NCI-H345 treated with DMSO at 0.1 percent for 48 hours (cell line): ENCODE measurements around the gene MMP15.
"Not testable (repeated sequence)": the region's sequence is repeated elsewhere in the genome, so short reads cannot be mapped to it uniquely, and the experiment has no call there.

ENCODE experiments used
- DNase-seq: peaks from one replicate; lab custom pipeline; 2025; ENCODE audit not compliant: unreplicated experiment; lab: John Stamatoyannopoulos, UW

MMP15 gene

DNA sequence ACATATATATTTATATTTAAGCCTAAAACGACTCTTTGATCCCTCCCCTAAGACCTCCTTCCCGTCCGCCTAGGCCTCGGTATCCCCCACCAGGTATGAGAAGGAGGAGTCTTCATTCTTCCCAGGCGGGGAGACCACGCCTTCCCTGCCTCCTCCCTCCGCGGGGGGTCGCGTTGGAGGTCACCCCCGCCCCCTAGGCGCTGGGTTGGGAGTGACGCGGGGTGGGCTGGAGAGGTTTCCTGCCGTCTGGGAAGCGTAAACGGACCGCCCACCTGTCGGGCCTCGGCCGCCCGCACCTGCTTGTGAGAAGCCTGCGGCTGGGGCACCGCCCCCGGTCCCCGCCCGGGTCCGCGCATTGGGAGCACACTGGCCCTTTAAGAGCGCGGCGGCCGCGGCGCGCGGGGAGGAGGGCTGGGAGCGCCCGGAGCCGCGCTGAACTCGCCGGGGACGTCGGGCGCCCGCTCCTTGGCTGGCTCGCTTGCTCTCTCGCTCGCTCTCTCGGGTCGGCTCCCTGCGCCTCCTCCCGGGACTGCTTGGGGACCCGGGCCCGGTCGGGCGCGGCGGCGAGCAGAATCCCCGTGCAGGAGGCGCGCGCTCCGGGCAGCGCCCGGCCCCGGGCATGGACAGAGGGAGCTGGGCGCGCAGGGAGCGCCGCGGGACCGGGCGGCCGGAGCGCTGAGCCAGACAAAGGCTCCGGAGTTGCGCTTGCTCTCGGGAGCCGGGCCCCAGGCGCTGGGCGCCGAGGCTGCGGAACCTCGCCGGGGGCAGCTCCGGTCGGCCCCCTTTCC, at the start of gene MMP15:
Gene MMP15, plus strand, starts transcription at position 404 of the 788 bp plus-strand sequence. CDS start 597 bp downstream, outside the sequence.
- peak; percentile 29 for DNase-seq

DNA sequence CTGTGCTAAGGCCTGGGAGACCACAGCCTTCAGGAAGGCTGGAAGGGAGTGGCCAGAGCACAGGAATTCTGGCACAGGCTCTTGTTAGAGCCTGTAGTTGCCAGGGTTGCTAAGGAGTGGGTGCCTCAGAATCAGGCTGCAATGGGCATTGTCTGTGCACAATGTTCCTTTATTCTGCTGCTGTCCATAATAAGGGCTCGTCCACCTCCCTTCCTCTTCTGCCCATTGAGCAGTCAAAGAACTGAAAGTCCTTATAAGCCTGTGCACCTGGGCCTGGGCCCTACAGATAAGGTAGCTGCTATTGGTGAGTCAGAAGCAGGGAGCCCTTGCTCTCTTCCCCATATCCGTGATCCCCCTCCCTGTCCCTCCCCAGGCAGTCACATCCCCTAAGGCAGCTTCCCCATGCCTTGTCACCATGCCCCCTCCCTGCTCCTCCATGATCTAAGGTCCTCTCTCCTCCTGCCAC, 49.2 kb upstream of the MMP15 start:
- no peak for DNase-seq

DNA sequence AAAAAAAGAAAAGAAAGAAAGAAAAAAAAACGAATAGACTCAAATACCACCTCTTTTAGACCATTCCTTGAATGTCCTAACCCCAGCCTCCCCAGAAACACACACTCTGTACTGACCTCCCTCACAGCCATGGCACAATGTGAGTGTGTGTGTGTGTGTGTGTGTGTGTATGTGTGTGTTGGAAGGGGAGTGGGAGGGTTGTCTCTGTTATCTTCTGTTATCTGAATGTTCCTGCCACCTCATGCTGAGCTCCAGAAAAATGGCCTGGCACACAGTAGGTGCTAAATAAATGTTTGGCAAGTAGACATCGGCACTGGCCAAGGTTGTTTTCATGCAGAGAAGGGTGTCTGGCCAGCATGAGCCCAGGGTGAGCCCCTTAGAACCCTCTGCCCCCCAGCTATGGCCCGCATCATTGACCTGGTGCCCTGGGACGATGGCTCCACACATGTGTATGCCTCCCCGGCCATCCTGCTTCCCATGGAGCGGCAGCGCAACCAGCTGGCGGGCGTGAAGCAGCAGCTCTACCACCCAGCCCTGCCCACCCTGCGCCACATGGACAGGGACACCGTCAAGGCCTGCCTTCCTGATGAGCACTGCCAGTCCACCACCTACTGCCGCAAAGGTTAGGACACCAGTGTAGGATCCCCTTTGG, 48.0 kb upstream of the MMP15 start:
- DNase-seq = no peak

DNA sequence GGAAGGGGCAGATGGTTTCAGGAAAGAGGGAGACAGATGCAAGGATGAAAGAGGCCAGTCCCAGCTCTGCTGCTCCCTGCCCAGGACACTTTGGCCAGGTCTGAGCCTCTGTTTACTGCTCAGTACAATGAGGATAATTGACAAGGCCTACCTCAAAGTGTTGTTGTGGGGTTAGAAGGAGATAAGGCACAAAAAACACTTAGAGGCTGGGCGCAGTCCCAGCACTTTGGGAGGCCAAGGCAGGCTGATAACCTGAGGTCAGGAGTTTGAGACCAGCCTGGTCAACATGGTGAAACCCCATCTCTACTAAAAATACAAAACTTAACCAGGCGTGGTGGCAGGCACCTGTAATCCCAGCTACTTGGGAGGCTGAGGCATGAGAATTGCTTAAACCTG, 47.5 kb upstream of the MMP15 start:
- DNase-seq = not testable (repeated sequence)

DNA sequence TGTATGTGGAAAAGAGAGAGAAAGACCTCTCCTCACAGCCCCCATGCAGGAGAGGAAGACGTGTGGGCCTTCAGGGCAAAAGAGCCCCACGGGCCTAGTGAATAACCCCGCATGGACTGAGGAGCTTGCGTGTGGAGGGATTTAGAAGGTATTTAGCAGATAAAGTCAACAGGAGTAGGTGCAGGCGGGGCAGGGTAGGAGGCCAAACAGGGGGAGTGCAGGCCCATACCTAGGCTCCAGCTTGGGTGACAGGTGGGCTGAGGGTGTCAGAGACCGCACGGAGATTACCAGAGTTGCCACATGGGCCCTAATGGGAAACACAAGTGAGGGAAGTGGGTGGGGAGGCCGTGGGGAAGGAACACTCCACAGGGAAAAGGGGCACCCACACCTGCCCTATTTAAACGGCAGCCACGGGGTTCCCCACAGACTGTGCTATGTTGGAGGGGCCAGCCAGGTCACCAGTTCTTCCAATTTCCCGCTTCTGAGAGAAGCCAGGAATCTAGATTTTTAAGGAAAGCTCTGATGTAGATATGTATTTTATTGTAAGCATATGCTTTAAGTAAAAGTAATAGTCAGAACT, 46.5 kb upstream of the MMP15 start:
- DNase-seq = no peak

DNA sequence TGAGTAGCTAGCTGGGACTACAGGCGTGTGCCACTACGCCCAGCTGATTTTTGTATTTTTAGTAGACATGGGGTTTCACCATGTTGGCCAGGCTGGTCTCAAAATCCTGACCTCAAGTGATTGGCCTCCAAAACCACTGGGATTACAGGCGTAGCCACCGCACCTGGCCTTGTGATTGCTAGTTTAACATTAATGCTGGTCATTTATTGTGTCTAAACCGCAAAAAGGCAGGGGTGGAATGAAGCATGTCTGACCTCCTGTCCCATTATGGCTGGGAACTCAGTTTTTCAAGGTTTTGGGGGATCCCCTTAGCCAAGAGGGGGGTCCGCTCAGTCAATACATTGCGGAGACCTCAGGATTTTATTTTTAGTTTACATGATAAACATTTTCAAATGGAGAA, 43.9 kb upstream of the MMP15 start:
- DNase-seq = no peak

DNA sequence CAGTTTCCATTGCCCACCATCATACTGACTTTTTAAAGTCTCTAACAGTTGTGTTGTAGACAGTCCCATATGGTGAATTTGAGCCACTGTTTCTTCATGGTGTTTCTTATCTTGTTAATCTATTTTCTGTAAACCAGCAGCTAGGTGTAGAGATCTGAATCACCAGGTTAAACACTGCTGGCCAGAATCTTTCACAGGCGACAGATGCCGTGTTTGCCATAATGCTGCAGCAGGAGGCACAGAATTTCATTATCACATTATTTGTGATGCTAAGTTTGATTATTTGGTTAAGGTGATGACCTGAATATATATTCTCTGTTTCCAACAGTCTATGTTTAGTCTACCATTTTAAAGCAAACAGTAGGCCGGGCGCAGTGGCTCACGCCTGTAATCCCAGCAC, 43.2 kb upstream of the MMP15 start:
- DNase-seq = no peak

DNA sequence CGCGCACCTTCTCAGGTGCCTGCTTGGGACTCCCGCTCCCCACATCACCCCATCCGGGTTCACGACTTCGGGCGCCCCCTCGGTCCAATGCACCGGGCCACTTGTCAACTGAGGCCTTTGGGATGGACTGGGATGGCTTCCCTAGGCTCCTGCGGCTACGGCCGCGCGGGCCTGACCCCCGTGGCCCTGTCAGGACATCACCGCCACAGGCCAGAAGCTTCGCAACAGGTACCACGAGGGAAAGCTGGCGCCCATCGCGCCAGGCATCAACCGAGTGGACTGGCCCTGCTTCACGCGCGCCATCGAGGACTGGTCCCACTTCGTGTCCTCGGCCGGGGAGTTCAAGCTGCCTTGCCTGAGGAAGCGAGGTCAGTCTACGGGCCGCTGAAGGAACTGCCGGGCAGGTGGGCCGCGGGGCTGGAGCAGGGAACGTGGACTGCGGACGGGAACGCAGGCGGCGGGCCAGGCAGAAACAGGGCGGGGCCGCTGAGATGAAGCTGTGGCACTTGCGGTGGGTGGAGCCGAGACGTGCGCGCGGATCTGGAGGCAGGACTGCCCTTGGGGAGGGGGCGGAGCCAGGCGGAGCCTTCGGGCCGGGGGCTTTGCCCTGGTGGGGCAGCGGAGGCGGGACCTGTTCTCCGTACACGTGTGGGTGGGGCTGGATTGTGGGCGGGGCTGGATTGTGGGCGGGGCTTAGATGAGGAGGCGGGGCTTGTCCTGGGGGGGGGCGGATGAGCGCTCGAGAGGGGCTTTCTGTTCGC, 40.9 kb upstream of the MMP15 start:
- DNase-seq = no peak

DNA sequence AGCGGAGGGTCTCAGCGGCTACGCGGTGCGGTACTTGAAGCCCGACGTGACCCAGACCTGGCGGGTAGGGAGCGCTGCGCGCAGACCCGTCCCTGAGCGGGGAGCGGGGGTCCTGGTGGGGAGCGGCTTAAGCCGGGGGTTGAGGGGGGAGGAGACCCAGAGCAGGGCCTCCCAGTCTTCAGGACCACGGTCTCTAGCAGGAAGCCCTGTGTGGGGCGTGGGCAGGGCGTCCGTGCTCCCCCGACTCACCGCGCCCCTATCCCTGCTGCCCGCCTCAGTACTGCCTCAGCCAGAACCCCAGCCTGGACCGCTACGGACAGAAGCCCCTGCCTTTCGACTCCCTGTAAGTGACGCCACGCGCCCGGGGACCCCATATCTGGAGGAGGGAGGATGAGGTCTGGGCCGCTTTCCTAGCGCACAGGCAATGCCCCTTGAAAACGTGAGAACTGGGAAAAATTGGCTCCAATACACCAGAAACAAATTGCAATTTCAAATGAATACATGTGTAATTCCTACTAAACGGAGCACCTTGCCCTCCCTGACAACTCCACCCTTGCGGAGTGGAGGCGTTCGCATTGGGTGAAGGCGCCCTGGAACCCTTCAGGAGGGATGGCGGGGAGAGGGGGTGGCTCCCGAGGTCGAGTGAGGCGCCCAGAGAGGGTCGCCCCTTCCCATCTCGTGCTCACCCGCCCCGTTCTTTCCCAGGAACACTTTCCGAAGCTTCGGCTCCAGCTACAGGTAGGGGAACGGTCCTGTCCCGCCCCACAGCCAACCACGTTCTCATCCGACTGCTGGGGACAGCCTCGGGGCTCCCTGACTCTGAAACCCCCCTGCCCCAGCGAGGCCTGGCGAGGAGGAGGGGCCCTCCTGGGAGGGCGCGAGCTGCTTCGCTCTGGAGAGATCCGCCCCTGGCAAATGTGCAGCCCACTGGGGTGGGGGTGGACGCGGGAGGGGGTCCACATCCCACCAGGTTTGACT, 40.1 kb upstream of the MMP15 start:
- no peak for DNase-seq

DNA sequence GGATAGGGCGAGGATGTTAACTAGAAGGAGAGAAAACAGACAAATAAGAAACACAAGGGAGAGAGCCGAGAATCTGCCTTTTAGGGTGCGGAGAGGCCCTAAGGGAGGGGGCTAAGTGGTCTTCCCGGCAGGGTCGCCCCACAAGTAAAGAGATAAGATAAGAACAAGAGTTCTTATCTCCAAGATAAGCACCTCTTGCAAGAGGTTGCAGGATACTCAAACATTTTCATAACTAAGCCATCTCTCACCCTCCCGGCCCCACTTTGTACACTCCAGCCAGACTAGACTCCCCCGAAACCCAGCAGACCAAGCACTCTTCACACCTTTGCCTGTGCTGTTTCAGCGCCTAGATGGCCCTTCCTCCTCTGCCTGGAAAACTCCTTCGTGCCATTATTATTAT, 39.4 kb upstream of the MMP15 start:
- no peak for DNase-seq

DNA sequence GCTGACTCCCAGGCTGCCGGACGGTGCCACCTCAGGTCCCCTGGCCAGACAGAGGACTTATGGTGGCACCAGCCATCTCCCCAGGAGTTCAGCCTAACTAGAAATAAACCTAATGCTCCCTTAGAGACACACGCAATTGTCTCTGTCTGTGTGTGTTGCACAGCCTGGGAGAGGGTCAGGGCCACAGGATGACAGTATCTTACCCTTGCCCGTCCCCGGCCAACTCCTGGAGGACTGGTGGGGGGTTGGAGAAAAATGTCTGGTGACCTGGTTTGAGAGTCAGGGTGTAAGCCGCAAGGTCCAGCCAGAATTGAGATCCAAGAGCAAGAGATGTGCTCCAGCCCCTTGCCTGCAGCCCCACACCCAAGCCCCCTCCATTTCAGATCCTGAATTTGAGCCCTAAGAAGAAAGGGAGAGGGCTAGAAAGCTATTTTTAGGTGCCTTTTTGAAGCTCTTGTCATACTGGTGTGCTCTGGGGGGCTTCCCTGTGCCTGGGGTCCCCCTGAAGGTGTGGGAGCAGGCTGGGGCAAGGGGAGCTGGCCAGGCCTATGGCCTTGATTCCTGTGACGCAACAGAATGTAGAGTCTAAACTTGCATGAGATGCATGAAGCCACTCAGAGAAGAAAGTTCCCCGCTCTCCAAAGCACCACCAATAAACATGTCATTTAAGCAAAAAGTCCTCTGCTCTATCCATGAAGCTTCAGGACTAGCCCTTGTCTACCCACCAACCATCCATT, 37.9 kb upstream of the MMP15 start:
- no peak for DNase-seq

DNA sequence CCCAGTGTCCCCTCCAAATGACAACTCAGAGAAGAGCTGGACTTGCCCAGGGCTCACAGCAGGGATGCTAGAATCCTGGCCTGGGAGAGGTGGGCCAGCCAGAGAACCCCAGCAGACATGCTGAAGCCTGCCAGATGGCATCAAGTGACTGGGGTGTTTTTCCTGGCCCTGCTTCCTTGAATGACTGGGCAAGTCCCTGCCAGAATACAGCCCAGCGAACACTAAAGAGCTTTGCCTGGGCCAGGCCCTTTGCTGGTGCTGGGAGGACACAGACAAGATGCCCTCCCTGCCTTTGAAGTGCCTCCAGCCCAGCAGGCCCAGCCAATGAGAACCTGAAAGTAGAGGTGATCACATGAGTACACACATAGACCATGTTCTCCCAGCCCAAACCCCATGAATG, 36.6 kb upstream of the MMP15 start:
- DNase-seq = no peak

DNA sequence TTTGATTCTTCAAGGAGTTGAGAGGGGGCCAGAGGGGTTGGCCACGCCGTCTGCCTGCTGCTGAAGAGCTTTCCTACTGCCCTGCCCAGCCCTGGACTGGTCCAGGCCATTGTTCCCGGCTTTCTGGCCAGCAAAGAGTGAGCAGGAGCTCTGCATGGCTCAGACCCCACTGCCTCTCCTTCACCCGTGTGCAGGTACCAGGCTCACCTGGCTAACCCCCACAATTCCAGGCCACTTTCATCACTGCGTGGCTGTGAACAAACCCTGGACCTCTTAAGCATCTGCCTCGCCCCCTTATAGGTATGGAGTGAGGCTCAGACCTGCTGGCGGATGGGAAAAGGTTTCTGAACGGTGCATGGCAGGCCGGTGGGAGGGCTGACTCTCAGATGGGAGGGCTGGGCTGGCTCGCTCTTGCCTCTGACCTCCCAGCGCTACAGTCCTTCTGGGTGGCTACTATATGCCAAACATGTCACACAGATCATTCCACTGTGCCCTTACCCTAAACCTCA, 33.9 kb upstream of the MMP15 start:
- DNase-seq = no peak

DNA sequence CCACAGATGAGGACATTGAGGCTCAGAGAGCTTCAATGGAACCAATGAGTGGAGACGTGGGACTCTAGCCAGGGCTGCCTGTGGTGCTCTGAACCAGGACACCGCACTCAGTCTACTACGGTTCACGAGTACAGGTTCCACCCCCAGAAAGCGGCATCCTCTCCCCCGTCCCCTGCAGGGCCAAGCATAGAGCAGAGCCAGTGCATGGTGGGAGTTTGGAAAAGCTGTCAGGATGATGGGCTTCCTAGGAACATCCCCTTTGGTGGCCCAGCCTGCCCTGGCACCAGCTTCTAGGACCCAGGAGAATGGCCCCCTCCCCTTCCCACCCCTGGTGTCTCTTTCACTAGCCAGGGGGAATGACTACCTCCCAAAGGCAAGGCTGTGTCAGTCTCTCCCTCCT, 33.5 kb upstream of the MMP15 start:
- DNase-seq = no peak

DNA sequence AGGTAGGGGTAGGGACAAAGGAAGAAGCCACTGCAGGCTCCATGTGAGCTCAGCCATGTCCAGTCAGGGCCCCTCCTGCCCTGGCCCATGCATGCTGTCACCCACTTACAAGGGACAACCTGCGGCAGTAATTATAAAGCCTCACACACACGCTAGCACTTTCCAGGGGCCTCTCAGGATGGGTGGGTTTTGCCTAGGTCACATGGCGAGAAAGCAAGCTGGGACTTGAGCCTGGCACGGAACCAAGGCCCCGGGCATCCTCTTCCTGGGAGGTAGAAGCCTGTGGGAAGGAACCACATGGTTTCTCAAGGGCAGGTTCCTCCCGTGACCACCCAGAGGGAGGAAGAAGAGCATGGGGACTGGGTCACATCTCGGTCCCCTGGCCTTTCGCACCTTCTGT, 32.1 kb upstream of the MMP15 start:
- DNase-seq = peak; percentile 75

DNA sequence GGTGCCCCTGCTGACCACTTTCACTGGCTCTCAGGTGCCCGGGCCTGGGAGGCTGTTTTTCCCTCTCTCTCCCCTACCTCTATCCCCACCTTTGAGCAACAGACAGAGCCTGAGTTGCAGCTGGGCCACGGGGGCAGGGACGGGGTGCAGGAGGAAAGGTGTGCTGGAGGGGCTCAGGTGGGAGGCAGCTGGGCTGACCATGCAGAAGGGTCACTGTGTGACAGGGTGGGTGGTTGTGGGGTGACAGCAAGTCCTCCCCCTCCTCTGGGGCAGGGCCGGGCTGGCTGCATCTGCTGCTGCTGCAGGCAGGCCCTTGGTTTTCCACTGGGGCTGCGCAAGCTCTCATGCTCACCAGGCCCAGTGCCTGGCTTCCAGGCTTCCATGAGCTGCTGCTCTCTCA, 31.7 kb upstream of the MMP15 start:
- no peak for DNase-seq

DNA sequence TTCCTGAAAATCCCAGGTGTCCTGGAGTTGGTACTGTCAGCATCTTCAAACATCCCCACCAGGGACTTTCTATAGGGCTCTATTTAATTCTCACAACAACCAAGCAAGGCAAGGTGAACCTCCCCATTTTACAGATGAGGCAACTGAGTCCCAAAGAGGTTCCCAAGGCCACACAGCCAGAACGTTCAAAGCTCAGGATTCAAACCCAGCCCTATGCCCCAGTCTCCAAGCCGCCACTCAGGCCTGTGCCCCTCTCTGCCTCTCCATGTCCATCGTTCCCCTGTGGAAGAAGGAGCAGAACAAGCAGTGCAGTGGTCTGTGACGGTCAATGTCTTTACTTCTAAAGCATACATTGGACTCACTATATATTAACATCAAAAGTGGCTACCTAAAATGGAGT, 31.2 kb upstream of the MMP15 start:
- DNase-seq = no peak

DNA sequence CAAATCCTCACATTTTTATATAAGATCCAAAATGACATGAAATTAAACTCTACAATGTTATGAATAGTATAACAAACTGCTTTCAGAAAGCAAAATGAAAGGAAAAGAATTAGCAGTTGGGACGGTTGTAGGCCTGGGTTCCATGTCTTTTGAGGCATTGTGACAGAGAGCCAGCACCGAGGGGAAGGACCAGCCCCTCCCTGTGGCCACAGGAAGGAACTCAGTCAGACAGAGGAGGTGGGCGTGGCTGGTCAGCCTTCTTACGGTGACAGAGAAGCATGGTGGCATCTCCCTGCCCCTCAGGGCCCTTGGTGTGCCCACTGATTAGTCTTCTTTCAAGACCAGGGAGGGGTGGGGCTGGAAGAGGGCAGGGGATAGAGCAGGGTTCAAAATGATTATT, 30.8 kb upstream of the MMP15 start:
- DNase-seq = no peak

DNA sequence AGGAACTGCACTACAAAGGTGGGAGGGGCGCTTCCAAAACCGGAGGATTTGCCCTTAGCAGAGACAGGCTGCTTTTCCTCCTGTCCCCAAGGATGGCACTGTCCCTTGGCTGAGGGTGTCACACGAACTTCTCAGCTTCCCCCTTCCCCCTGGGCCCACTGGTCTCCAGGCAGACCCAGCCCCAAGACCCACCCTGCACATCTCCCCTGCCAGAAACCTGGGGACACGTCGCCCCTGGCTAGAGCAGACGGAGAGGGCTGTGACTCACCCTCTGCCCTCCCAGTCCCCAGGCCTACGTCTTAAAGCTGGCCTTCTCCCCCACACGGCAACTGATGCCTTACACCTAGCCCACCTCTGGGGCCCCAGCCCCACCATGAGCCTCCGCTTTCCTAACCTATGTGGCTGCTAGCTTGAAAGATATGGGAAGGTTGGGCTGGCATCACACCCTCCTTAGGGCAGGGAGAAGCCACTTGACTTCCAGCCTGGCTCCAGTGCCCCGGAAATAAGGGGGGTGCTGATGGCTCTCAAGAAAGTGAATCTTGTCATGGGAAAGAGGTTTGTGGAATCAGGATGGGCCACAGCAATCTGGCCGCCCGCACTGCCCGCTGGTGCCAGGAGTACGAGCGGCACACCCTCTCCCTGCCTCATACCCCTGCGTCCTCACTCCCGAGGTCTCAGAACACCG, 29.7 kb upstream of the MMP15 start:
- no peak for DNase-seq
